Right lung (tissue), 5 donors: ENCODE data around the gene PYGO2. TPM values are rescaled to one million over a fixed set of nuclear protein-coding genes. Genes with fewer than 3 reads are reported as not detected.
A peak's percentile ranks its signal among the peaks of the same experiment; 100 is the strongest.
"Not testable (repeated sequence)": the region's sequence is repeated elsewhere in the genome, so short reads cannot be mapped to it uniquely, and the experiment has no call there.

ENCODE experiments used
- DNase-seq, 2 donors: peaks; one replicate each; pipeline ENCODE4 v3.0.0-alpha.2; 2013
- polyA plus RNA-seq, 5 donors: library from polyadenylated mRNA; unstranded; fragments of 120-200 nt; gene quantifications; one replicate each; pipeline versions ENCODE4 v1.2.1 to v1.2.3, GENCODE V29; 2013; ENCODE audit warnings: inconsistent platforms in 1 of 5, low replicate concordance in 1 of 5; ENCODE audit not compliant: insufficient read length in 5 of 5, insufficient read depth in 1 of 5

PYGO2 gene
- polyA plus RNA-seq, 5 donors, result 32.9 to 42.8 (median 40.9) TPM

GRCh38 chr1:154986736-154987135, 25.2 kb upstream of the PYGO2 start:
- not testable (repeated sequence) for DNase-seq

DNA sequence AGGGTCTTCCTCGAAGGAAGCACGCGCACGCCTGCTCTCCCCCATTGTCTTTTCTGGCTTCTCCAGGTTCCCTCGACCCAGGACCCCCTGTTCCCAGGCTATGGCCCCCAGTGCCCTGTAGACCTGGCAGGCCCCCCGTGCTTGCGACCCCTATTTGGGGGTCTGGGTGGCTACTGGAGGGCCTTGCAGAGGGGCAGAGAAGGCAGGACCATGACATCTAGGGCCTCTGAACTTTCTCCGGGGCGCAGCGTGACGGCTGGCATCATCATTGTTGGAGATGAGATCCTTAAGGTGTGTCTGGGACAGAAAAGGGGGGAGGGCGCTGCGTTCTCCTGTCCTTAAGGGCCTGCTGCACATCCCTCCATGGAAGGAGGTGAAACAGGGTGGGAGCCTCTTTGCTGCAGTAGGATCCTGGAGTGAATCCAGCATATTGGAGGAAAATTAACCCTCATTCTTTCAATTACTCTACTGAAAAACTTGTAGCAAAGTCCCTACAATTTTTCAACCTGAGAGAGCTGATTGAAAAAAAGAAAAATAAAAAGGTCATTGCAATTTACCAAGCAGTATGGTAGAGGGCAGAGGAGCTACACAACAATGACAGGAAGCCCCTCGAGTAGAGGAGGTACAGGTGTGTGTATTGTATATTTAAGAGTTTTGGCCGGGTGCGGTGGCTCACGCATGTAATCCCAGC, 22.3 kb upstream of the PYGO2 start:
- no peak for DNase-seq

GRCh38 chr1:154982897-154983648, 21.5 kb upstream of the PYGO2 start, which contains the start of gene FLAD1:
Gene FLAD1 (plus strand): TSS chr1:154983344. CDS start chr1:154983695, 351 bp downstream.
- peak; percentile 97 to 98 for DNase-seq

GRCh38 chr1:154982341-154982740, 20.8 kb upstream of the PYGO2 start:
- DNase-seq, result no peak

GRCh38 chr1:154978360-154978759, 16.8 kb upstream of the PYGO2 start:
- no peak for DNase-seq

GRCh38 chr1:154977762-154978161, 16.2 kb upstream of the PYGO2 start:
- DNase-seq, result not testable (repeated sequence)

GRCh38 chr1:154975409-154976059, 14.0 kb upstream of the PYGO2 start:
- peak in 1 of 2 donors; percentile 64 for DNase-seq

DNA sequence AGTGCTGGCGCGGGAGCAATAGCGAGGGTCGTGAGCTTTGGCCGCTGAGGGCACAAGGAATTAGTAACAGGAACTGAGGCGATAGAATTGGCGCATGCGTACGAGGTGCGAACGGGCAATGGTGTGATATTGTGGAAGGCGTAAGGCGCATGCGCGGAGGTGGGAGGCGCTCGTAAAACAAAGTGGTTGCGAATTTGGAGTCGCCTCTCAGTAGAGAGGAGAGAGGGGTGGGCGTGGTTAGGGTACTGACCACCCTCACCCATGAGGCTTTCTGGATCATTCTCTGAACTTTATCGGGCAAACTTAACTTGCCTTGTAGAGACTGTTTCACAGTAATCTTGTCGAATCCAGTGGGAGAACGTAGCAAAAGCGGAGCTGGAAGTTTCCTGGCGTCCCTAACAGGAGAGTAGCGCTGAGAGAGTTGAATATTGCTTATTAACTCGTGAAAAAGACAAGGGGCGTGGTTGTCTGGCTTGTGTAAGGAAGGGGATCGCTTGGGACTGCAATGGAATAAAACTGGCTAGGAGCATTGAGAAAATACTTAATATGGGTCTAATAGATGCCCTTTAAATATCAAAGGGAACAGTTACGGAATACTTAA, 13.3 kb upstream of the PYGO2 start:
- peak; percentile 98 to 99 for DNase-seq

DNA sequence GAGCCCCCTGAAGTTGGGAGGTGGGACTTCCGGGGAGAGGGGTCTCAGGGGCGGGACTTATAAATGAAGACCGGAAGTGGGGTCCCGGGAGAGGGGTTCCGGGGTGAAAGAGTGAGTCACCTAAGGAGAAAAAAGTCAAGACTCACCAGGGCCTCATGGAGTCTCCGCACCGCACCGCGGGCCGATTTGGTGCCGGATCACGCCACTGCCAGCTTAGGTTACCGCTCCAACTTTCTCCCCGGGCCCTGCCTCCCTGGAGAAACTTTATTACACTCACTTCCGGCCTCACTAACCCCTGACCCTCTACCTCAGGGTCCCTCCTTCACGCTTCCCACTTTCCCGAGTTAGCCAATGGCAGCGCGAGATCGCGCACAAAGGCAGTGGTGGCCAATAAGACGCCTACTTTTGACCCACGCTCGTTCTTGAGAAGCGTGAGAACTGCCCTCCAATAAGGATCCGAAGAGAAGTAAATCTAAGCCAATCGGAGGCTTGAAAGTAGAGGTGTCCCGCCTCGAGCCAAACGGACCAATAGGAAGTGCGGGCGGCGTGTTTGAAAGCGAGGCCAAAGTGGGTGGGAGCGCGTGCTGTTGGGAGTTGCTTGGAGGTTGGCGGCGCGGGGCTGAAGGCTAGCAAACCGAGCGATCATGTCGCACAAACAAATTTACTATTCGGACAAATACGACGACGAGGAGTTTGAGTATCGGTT, 12.7 kb upstream of the PYGO2 start, which contains the start of gene CKS1B:
CKS1B (plus strand) TSS at position 580 of the 706 bp plus-strand sequence; CDS start at position 645, 65 bp downstream.
- DNase-seq, result peak; percentile 99 to 100

- peak; percentile 93 to 96 for DNase-seq
These were observed 11.9 kb upstream of the PYGO2 start for GRCh38 chr1:154973344-154974101.

DNA sequence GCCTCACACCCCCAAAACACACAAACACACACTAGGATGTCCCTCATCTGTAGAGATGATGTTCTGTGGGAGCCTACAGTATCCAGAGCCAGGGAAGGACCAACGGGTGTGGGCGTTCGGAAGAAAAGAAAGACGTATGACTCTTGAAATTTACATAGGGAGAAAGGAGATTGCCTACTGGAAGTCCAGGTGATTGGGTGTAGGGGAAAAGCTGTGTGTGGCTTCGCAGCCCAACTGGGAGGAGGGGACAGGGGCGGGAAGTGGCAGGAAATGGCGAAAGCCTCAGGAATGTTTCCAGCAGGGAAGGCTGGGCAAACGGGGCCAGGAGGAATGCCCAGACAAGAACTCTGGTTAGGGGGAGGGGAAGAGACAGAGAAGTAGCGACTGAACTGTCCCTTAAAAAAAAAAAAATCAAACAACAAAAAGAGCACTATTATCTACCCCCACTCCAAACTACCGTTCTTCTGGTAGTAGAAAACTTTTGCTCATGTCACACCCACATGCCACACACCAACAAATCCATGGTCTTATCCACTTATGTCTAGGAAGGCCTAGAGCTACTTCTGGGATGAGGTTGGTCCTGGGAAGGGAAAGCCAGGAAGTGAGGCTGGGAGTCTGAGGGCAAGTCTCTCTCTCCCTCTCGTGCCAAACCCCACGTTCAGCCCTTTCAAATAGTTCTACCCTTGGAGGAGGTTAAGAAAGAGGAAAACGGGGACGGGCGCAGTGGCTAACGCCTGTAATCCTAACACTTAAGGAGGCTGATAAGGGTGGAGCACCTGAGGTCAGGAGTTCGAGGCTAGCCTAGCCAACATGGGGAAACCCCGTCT, 11.1 kb upstream of the PYGO2 start:
- DNase-seq, result peak; percentile 78 to 85

- DNase-seq, result no peak
These were observed 10.6 kb upstream of the PYGO2 start for GRCh38 chr1:154972213-154972516.

DNA sequence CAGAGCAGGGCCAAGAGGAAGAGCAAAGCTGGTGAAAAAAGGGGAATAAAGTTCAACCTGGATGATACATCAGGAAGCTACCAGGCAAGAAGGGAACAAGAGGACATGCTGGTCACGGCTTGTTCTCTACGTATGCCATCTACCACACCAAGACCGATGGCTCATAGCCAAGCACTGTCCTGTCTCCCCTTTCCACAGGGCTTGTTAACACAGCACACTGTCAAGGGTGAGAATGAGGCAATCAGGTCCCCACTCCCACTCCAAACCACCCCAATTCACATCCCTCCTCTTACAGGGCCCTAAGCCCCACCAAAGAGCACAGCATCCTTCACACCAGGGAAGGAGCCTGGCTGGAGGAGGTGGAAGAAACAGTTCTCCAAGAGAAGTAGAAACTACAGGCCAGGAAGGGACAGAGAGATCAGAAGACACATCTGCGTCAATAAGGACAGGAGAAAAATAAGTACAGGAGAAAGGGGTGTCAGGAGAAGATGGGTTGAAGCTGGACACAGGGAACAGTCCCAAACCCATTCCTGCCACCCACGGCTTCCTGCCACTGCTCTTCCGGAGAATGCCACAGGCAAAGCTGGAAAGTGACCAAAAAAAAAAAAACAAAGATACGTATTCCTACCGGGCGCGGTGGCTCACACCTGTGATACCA, 9.9 kb upstream of the PYGO2 start:
- no peak for DNase-seq

DNA sequence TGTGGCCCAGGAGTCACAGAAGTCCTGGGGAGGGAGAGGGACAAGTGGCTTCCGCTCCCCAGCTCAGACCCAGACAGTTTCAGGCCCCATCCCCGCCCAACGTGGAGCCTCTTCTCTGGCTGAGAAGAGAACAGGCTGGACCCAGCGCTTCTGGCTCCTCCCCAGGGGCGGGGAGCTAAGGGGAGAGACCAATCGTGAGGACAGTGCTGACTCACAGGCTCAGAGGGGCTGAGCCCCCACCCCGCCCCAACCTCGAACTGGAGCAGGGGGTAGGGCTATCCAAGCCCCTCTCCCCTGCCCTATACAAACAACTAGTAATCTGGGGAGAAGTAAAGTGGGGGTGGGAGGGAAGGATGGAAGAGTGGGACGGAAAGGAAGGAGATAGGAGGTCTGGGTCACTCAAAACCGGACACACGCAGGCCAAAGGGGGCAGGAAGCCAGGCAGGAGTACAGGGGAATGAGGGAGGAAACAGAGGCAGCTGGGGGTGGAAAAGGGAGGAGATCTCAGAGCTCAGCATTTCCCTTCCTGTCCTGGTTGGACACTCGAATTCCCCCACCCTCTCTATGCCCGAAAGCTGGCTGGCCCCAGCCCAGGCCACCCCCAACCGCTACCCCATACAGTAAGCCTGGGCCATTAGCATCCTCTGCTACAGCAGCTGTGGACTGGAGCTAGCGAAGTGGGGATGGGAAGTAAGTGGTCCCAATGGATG, 9.2 kb upstream of the PYGO2 start, which contains the start of gene SHC1:
SHC1 (minus strand) TSS at position 117 of the 710 bp plus-strand sequence. CDS start 221 bp downstream, outside the sequence.
- peak; percentile 91 to 92 for DNase-seq

GRCh38 chr1:154969860-154970452, 8.4 kb upstream of the PYGO2 start:
- no peak for DNase-seq

GRCh38 chr1:154969246-154969645, 7.7 kb upstream of the PYGO2 start:
- DNase-seq, result no peak

- DNase-seq, result no peak
These were observed 7.1 kb upstream of the PYGO2 start for GRCh38 chr1:154968731-154969130.

DNA sequence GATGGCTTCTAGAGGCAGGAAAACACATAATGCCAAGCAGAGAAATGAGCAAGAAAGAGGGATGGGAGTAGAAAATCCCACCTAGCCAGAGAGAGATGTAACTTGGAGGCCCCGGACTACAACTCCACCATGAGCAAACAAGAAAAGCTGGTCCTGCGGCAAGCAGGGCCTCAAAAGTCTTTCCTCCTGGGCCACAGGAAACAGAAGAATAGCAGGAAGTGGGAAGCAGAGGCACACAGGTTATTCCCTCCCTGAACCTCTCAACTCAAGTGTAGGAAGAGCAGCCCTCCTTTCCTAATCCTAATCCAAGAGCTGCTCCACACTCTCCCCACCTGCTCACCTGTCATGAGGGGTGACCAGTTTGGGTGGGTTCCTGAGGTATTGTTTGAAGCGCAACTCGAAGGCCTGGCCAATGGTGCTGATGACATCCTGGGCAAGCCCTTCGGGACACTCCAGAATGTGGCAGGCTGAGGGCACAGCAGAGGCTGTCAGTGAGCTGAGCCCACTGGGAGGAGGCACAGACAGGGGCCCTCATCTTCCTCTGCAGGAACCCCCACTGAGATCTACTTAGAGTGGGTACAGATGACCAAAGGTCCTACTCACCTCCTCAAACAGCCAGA, 5.9 kb upstream of the PYGO2 start:
- DNase-seq, result no peak
